Fibroblast of lung (primary cell): ENCODE measurements around the gene PDLIM7.

Source experiments
- CTCF ChIP-seq, 2 donors: IDR thresholded peaks in 1 of 2; conservative IDR thresholded peaks in 1 of 2; 1 replicate in 1 of 2; 2 replicates in 1 of 2; pipeline ENCODE4 v1.5.1; 2011 to 2012; ENCODE audit warnings: low read length in 2 of 2, control low read depth in 1 of 2, inconsistent platforms in 1 of 2, low read depth in 1 of 2, mild to moderate bottlenecking in 1 of 2
- EZH2 ChIP-seq: IDR thresholded peaks from 2 replicates; pipeline ENCODE4 v1.5.1; 2012; ENCODE audit warnings: low read length, control low read depth, mild to moderate bottlenecking; ENCODE audit errors: missing control alignments

GRCh38 chr5:177511796-177512675, 14.6 kb upstream of the PDLIM7 start:
- TF ChIP-seq CTCF (conservative IDR thresholded peaks at IDR 0.05 in 1 of 2, IDR thresholded peaks at IDR 0.05 in 1 of 2; ENCODE audit: low read depth in 1 of 2, low read length in 2 of 2) (no peak), EZH2 (no peak)
